H9 (cell line): ENCODE data around the gene CACHD1. TPM values are rescaled to one million over a fixed set of nuclear protein-coding genes. Genes with fewer than 3 reads are reported as not detected.

Source experiments
- DNase-seq: peaks from one replicate; pipeline ENCODE4 v3.0.0-alpha.2; 2017
- H2AFZ ChIP-seq: one replicate; pipeline ENCODE4 v1.6.1; 2013; ENCODE audit warnings: mild to moderate bottlenecking, low read length, control low read depth, moderate library complexity
- H2AK5ac ChIP-seq: 2 replicates; pipeline ENCODE4 v1.6.1; 2013; ENCODE audit warnings: low read length, control low read depth, mixed read lengths; ENCODE audit not compliant: insufficient read length
- H2BK120ac ChIP-seq: one replicate; pipeline ENCODE4 v1.6.1; 2013; ENCODE audit warnings: low read depth, mild to moderate bottlenecking, low read length, control low read depth, inconsistent platforms; ENCODE audit not compliant: poor library complexity, severe bottlenecking
- H2BK12ac ChIP-seq: 2 replicates; pipeline ENCODE4 v1.6.1; 2013; ENCODE audit warnings: low read length, control low read depth, mixed read lengths, low read depth; ENCODE audit not compliant: insufficient read length
- H2BK15ac ChIP-seq: 2 replicates; pipeline ENCODE4 v1.6.1; 2013; ENCODE audit warnings: low read depth, low read length, control low read depth
- H2BK20ac ChIP-seq: one replicate; pipeline ENCODE4 v1.6.1; 2013; ENCODE audit warnings: low read depth, mild to moderate bottlenecking, low read length, control low read depth, inconsistent platforms; ENCODE audit not compliant: poor library complexity, severe bottlenecking
- H2BK5ac ChIP-seq: 2 replicates; pipeline ENCODE4 v1.6.1; 2013; ENCODE audit warnings: low read length, control low read depth, mixed read lengths; ENCODE audit not compliant: insufficient read length
- H3K14ac ChIP-seq: 2 replicates; pipeline ENCODE4 v1.6.1; 2013; ENCODE audit warnings: low read length, control low read depth; ENCODE audit not compliant: insufficient read depth
- H3K18ac ChIP-seq: 2 replicates; pipeline ENCODE4 v1.6.1; 2013; ENCODE audit warnings: low read depth, mild to moderate bottlenecking, mixed read lengths, low read length, control low read depth; ENCODE audit not compliant: insufficient read length
- H3K23ac ChIP-seq: 2 replicates; pipeline ENCODE4 v1.6.1; 2013; ENCODE audit warnings: low read length, control low read depth, mixed read lengths, low read depth; ENCODE audit not compliant: insufficient read length
- H3K23me2 ChIP-seq: 2 replicates; pipeline ENCODE4 v1.6.1; 2013; ENCODE audit warnings: low read depth, mild to moderate bottlenecking, mixed read lengths, low read length, control low read depth; ENCODE audit not compliant: insufficient read length, poor library complexity, severe bottlenecking
- H3K27ac ChIP-seq: 2 replicates; pipeline ENCODE4 v1.5.1; 2013; ENCODE audit warnings: low read length, control low read depth, mixed read lengths, low read depth; ENCODE audit not compliant: insufficient read length
- H3K27me3 ChIP-seq: 2 replicates; pipeline ENCODE4 v1.6.1; 2013; ENCODE audit warnings: low read length, control low read depth, inconsistent platforms; ENCODE audit not compliant: insufficient read depth
- H3K4ac ChIP-seq: 2 replicates; pipeline ENCODE4 v1.6.1; 2013; ENCODE audit warnings: low read depth, mild to moderate bottlenecking, control low read depth, inconsistent platforms, low read length, moderate library complexity
- H3K4me1 ChIP-seq: 2 replicates; pipeline ENCODE4 v1.6.1; 2013; ENCODE audit warnings: low read length, control low read depth, inconsistent platforms; ENCODE audit not compliant: insufficient read depth
- H3K4me2 ChIP-seq: 2 replicates; pipeline ENCODE4 v1.6.1; 2013; ENCODE audit warnings: low read length, control low read depth, mixed read lengths; ENCODE audit not compliant: insufficient read length, insufficient read depth
- H3K56ac ChIP-seq: 2 replicates; pipeline ENCODE4 v1.6.1; 2013; ENCODE audit warnings: low read depth, mild to moderate bottlenecking, mixed read lengths, low read length, control low read depth; ENCODE audit not compliant: insufficient read length
- H3K79me1 ChIP-seq: 2 replicates; pipeline ENCODE4 v1.6.1; 2013; ENCODE audit warnings: low read depth, mild to moderate bottlenecking, moderate library complexity, low read length, control low read depth, inconsistent platforms; ENCODE audit not compliant: insufficient read depth, poor library complexity, severe bottlenecking
- H3K79me2 ChIP-seq: 2 replicates; pipeline ENCODE4 v1.6.1; 2013; ENCODE audit warnings: low read length, control low read depth, inconsistent platforms; ENCODE audit not compliant: insufficient read depth
- H3K9ac ChIP-seq: 2 replicates; pipeline ENCODE4 v1.6.1; 2013; ENCODE audit warnings: low read length, control low read depth, mixed read lengths; ENCODE audit not compliant: insufficient read length; ENCODE audit errors: extremely low read depth
- H3K9me3 ChIP-seq: one replicate; pipeline ENCODE4 v1.6.1; 2013; ENCODE audit warnings: low read depth, low read length, inconsistent platforms; ENCODE audit not compliant: control insufficient read depth
- H3T11ph ChIP-seq: one replicate; pipeline ENCODE4 v1.6.1; 2013; ENCODE audit warnings: mild to moderate bottlenecking, low read length, control low read depth, inconsistent platforms
- H4K20me1 ChIP-seq: one replicate; pipeline ENCODE4 v1.6.1; 2013; ENCODE audit not compliant: control insufficient read depth, insufficient read length, insufficient read depth
- H4K5ac ChIP-seq: 2 replicates; pipeline ENCODE4 v1.6.1; 2013; ENCODE audit warnings: low read depth, mild to moderate bottlenecking, mixed read lengths, low read length, control low read depth; ENCODE audit not compliant: insufficient read length
- H4K8ac ChIP-seq: replicated peaks from 2 replicates; pipeline ENCODE4 v1.6.1; 2013; ENCODE audit warnings: low read length, control low read depth, mixed read lengths, low read depth; ENCODE audit not compliant: insufficient read length
- H4K91ac ChIP-seq: 2 replicates; pipeline ENCODE4 v1.6.1; 2013; ENCODE audit warnings: low read depth, mild to moderate bottlenecking, moderate library complexity, mixed read lengths, low read length, control low read depth; ENCODE audit not compliant: insufficient read length
- H3K27ac Mint-ChIP-seq, 3 experiments: 2 replicates in 2 of 3; 3 replicates in 1 of 3; pipeline ENCODE4 v1.8.0; 2020 to 2021; ENCODE audit warnings: mixed read lengths in 3 of 3, mild to moderate bottlenecking in 1 of 3, moderate library complexity in 1 of 3
- H3K27me3 Mint-ChIP-seq: 2 replicates; pipeline ENCODE4 v1.8.0; 2021; ENCODE audit warnings: low read depth, mild to moderate bottlenecking, moderate library complexity, mixed read lengths
- H3K36me3 Mint-ChIP-seq, 3 experiments: 2 replicates in 2 of 3; 3 replicates in 1 of 3; pipeline ENCODE4 v1.8.0; 2020 to 2021; ENCODE audit warnings: low read depth in 3 of 3, mixed read lengths in 3 of 3; ENCODE audit not compliant: insufficient read depth in 1 of 3
- H3K4me1 Mint-ChIP-seq, 2 experiments: 2 replicates each; pipeline ENCODE4 v1.8.0; 2020; ENCODE audit warnings: mixed read lengths in 2 of 2
- H3K4me3 Mint-ChIP-seq, 2 experiments: 2 replicates in 1 of 2; 3 replicates in 1 of 2; pipeline ENCODE4 v1.8.0; 2020 to 2021; ENCODE audit warnings: mild to moderate bottlenecking in 2 of 2, mixed read lengths in 2 of 2, moderate library complexity in 1 of 2
- H3K9me3 Mint-ChIP-seq, 2 experiments: 2 replicates in 1 of 2; 3 replicates in 1 of 2; pipeline ENCODE4 v1.8.0; 2020; ENCODE audit warnings: mild to moderate bottlenecking in 2 of 2, mixed read lengths in 2 of 2, moderate library complexity in 1 of 2
- WGBS: extraction: QIAGEN DNeasy Blood & Tissue Kit; methylation state at CpG from one replicate; pipeline ENCODE4 v1.1.7; 2013; ENCODE audit warnings: missing lambda C conversion rate, low lambda C conversion rate, mixed read lengths; ENCODE audit not compliant: insufficient read length; ENCODE audit errors: extremely low coverage; 5-methylcytosine and 5-hydroxymethylcytosine counted together
- total RNA-seq: library from RNA; stranded (reverse); gene quantifications from 2 replicates; pipeline ENCODE4 v1.2.1, GENCODE V29; 2021
- TF ChIP-seq, protein P1 (sequence below): fragments of 200-600 bp; sonication (generic); conservative IDR thresholded peaks from 3 replicates; pipeline ENCODE4 v1.8.0; 2021; ENCODE audit warnings: antibody characterized with exemption, mild to moderate bottlenecking

CACHD1 gene
- total RNA-seq, 1 experiment from 2014 or later = 94.2 TPM

DNA sequence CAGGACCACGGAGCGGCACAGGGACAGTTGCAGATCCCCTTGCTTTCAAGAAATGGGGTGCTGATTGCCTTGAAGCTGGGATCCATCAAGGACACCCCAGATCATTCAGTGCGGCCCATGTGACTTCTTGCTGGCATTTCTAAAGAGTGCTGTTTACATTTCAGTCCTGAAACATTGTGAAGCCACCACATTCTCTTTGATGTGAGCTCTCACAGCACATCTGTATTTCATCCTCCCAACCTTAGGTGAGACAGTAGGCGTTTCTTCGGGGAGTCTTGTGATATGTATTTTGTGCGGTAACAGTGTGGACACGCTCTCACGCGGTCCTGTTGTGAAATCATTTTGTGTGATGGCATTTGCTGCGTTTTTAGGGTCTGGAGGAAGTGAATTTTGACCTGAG lies 57.2 kb downstream of the CACHD1 start:
- no peak overlapping the region for H3K27ac ChIP-seq
- no peak overlapping the region for H4K8ac ChIP-seq
- peaks cover 83 to 84% of the 10 kb centered on the region in 2 experiments for H3K4me1 Mint-ChIP-seq
- H3K9me3 Mint-ChIP-seq = no peaks in the 10 kb centered on the region
- H3K4me3 Mint-ChIP-seq = no peak overlapping the region
- H3K23me2 ChIP-seq = no peaks in the 10 kb centered on the region
- no peak overlapping the region for H2BK12ac ChIP-seq
- H2BK5ac ChIP-seq = no peak overlapping the region
- no peak overlapping the region for H3K23ac ChIP-seq
- no peaks in the 10 kb centered on the region for H3K9me3 ChIP-seq
- no peak overlapping the region for H3T11ph ChIP-seq
- H3K18ac ChIP-seq = no peak overlapping the region
- H4K91ac ChIP-seq = no peak overlapping the region
- H3K27me3 Mint-ChIP-seq = no peaks in the 10 kb centered on the region
- no peak overlapping the region for H2BK15ac ChIP-seq
- no peak overlapping the region for H3K4me2 ChIP-seq
- H3K36me3 Mint-ChIP-seq = peaks cover 3 to 7% (median 3%) of the 10 kb centered on the region in 3 experiments; a peak in 4 of 7 replicates
- peaks cover 5% of the 10 kb centered on the region for H3K79me1 ChIP-seq
- H3K79me2 ChIP-seq = peaks cover 17% of the 10 kb centered on the region; the same call in 1 of the 2 replicates
- H3K4ac ChIP-seq = no peak overlapping the region
- H3K9ac ChIP-seq = no peak overlapping the region
- H2BK120ac ChIP-seq = no peak overlapping the region
- H4K5ac ChIP-seq = no peak overlapping the region
- H3K27me3 ChIP-seq = no peaks in the 10 kb centered on the region
- peak overlapping the region in 2 of 3 experiments; percentile 50 to 62; a peak in 4 of 7 replicates for H3K27ac Mint-ChIP-seq
- no peak overlapping the region for H2AFZ ChIP-seq
- H3K4me1 ChIP-seq = peaks cover 10% of the 10 kb centered on the region
- no peak overlapping the region for H3K14ac ChIP-seq
- H4K20me1 ChIP-seq = no peaks in the 10 kb centered on the region
- H2BK20ac ChIP-seq = no peak overlapping the region
- H3K56ac ChIP-seq = no peak overlapping the region
- no CpG with 5 or more reads among the region's 10 CpGs for WGBS
- no peak overlapping the region for H2AK5ac ChIP-seq
- DNase-seq = no peak
- TF ChIP-seq, protein P1, sequence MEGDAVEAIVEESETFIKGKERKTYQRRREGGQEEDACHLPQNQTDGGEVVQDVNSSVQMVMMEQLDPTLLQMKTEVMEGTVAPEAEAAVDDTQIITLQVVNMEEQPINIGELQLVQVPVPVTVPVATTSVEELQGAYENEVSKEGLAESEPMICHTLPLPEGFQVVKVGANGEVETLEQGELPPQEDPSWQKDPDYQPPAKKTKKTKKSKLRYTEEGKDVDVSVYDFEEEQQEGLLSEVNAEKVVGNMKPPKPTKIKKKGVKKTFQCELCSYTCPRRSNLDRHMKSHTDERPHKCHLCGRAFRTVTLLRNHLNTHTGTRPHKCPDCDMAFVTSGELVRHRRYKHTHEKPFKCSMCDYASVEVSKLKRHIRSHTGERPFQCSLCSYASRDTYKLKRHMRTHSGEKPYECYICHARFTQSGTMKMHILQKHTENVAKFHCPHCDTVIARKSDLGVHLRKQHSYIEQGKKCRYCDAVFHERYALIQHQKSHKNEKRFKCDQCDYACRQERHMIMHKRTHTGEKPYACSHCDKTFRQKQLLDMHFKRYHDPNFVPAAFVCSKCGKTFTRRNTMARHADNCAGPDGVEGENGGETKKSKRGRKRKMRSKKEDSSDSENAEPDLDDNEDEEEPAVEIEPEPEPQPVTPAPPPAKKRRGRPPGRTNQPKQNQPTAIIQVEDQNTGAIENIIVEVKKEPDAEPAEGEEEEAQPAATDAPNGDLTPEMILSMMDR = no peak
